Stimulated activated memory B cell treated with anti-CD40 and anti-IgM and Interleukin-4, amounts not matched to agents 10 μg/mL and 1 μg/mL and 100 μg/mL, for 72 hours (primary cell): ENCODE data around the gene JKAMP.

ENCODE experiments used
- ATAC-seq: fragments of 150-1000 bp; cut with Tn5 transposase; 2 replicates; pipeline ENCODE4 v1.10.0; 2021
- H3K27ac Mint-ChIP-seq: one replicate; pipeline ENCODE4 v1.8.0; 2022; ENCODE audit warnings: mild to moderate bottlenecking, mixed read lengths
- H3K27me3 Mint-ChIP-seq: one replicate; pipeline ENCODE4 v1.8.0; 2022; ENCODE audit warnings: mixed read lengths
- H3K36me3 Mint-ChIP-seq: one replicate; pipeline ENCODE4 v1.8.0; 2022; ENCODE audit warnings: mixed read lengths
- H3K4me1 Mint-ChIP-seq: one replicate; pipeline ENCODE4 v1.8.0; 2022; ENCODE audit warnings: mixed read lengths
- H3K4me3 Mint-ChIP-seq: one replicate; pipeline ENCODE4 v1.8.0; 2022; ENCODE audit warnings: mild to moderate bottlenecking, moderate library complexity, mixed read lengths
- H3K9me3 Mint-ChIP-seq: one replicate; pipeline ENCODE4 v1.8.0; 2022; ENCODE audit warnings: mixed read lengths

Gene JKAMP

GRCh38 chr14:59543873-59544272 is 59.6 kb downstream of the JKAMP start:
- Mint-ChIP-seq H3K4me3 (no peak overlapping the region), H3K4me1 (peaks cover 5% of the 10 kb centered on the region), H3K9me3 (no peaks in the 10 kb centered on the region), H3K27me3 (peaks cover 24% of the 10 kb centered on the region), H3K36me3 (no peaks in the 10 kb centered on the region), H3K27ac (no peak overlapping the region)
- no peak for ATAC-seq

GRCh38 chr14:59547310-59547709 is 63.0 kb downstream of the JKAMP start:
- Mint-ChIP-seq H3K4me1 (no peaks in the 10 kb centered on the region), H3K4me3 (no peak overlapping the region), H3K9me3 (no peaks in the 10 kb centered on the region), H3K27me3 (peaks cover 38% of the 10 kb centered on the region), H3K36me3 (no peaks in the 10 kb centered on the region), H3K27ac (no peak overlapping the region)
- ATAC-seq, result no peak
